Uterus (tissue), 4 donors: Measurements from ENCODE around the gene KCNC3. TPM values are rescaled to one million over a fixed set of nuclear protein-coding genes. Genes with fewer than 3 reads are reported as not detected.
"Not testable (repeated sequence)": the region's sequence is repeated elsewhere in the genome, so short reads cannot be mapped to it uniquely, and the experiment has no call there.

ENCODE experiments used
- DNase-seq, 2 donors: peaks; one replicate each; pipeline ENCODE4 v3.0.0-alpha.2; 2019 to 2020
- H3K27ac ChIP-seq, 2 donors: fragments of 200-600 bp; sonication (generic); 1 replicate in 1 of 2; 2 replicates in 1 of 2; pipeline ENCODE4 v1.5.1; 2016 to 2018
- H3K27me3 ChIP-seq, 2 donors: fragments of 200-600 bp; sonication (generic); one replicate each; pipeline ENCODE4 v1.5.1; 2018 to 2019; ENCODE audit warnings: control low read depth in 1 of 2
- H3K36me3 ChIP-seq, 2 donors: fragments of 200-600 bp; sonication (generic); one replicate each; pipeline ENCODE4 v1.5.1; 2019; ENCODE audit warnings: control low read depth in 1 of 2
- H3K4me1 ChIP-seq, 2 donors: fragments of 200-600 bp; sonication (generic); one replicate each; pipeline ENCODE4 v1.5.1; 2018 to 2019; ENCODE audit warnings: control low read depth in 1 of 2
- H3K4me3 ChIP-seq, 2 donors: fragments of 200-600 bp; sonication (generic); 1 replicate in 1 of 2; 2 replicates in 1 of 2; pipeline ENCODE4 v1.5.1; 2018 to 2019; ENCODE audit warnings: mild to moderate bottlenecking in 1 of 2
- H3K9me3 ChIP-seq, 2 donors: fragments of 200-600 bp; sonication (generic); one replicate each; pipeline ENCODE4 v1.5.1; 2019; ENCODE audit warnings: control low read depth in 1 of 2
- POLR2A ChIP-seq, 2 donors: fragments of 450-650 bp; IDR thresholded peaks; one replicate each; pipeline ENCODE4 v1.6.1; 2016; ENCODE audit warnings: antibody characterized with exemption in 2 of 2, mild to moderate bottlenecking in 1 of 2, moderate library complexity in 1 of 2
- intact Hi-C: fragments of 100-400 bp; cut with DNase I; formaldehyde crosslinking; loops from one replicate; pipeline ENCODE4 v1.15.1; 2023; ENCODE audit warnings: low total_unique reads
- total RNA-seq, 4 donors: library from RNA; depleted of rRNA in 3 of 4; stranded (reverse); fragments of >200 nt in 3 of 4; gene quantifications; one replicate each; pipeline versions ENCODE4 v1.1.0 to v1.2.4, GENCODE V29; 2014 to 2023
- TF ChIP-seq, protein P1 (sequence below), 4 experiments: fragments of 200-600 bp in 2 of 4; fragments of 450-650 bp in 2 of 4; sonication (generic) in 2 of 4; IDR thresholded peaks; one replicate each; pipeline ENCODE4 v1.5.1; 2016 to 2019; ENCODE audit warnings: antibody characterized with exemption in 4 of 4, mild to moderate bottlenecking in 2 of 4, moderate library complexity in 1 of 4
- donor health status: DM: yes; HTN: yes; CAD: no.

Gene KCNC3
- total RNA-seq, 4 donors from 2014 or later = 0.26 to 2.4 (median 0.85) TPM; not detected in 1

DNA sequence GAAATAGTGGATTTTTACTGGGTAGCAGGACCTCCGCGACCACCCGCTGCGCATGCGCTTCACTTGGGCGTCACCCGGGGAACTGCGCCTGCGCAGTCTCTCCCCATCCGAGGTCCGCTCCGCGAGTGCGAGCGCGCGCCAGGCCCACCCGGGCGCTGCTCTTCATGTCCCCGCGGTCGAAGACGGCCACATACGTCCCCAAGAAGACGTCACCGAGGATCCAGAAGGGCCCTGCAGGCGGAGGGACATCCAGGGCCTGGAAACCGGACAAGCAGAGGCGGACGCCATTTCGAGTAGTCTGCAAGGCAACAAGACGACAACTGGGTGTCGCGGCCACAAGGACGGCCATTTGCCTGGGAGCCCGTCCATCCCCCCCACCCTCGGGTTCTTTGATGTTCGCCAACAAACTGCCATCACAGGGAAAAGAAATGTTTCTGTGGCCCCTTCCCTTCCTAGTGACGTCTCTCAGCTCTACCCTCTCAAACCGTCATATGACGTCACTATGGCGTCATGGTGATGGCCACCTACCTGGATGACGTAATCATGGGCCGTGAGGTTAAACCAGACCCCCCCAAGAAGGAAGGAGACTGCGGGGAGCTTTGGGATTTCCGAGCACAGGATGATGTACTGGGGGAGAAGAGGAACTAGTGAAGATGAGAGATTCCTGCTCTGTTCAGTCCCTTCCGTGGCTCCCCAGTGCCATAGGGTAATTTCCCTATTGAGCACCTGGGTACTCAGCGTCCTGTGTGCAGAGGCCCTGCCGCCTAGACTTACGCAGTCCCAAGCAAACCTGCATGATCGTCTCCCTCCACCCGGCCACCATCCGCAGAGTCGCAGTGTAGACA, 29.5 kb upstream of the KCNC3 start:
- intact Hi-C loops = loop anchor here (10.0 kb wide), 1 partner anchor 416 kb away; the partner anchor contains the start of gene GPR32
- peak overlapping the region; percentile 38 to 45 for H3K4me3 ChIP-seq

DNA sequence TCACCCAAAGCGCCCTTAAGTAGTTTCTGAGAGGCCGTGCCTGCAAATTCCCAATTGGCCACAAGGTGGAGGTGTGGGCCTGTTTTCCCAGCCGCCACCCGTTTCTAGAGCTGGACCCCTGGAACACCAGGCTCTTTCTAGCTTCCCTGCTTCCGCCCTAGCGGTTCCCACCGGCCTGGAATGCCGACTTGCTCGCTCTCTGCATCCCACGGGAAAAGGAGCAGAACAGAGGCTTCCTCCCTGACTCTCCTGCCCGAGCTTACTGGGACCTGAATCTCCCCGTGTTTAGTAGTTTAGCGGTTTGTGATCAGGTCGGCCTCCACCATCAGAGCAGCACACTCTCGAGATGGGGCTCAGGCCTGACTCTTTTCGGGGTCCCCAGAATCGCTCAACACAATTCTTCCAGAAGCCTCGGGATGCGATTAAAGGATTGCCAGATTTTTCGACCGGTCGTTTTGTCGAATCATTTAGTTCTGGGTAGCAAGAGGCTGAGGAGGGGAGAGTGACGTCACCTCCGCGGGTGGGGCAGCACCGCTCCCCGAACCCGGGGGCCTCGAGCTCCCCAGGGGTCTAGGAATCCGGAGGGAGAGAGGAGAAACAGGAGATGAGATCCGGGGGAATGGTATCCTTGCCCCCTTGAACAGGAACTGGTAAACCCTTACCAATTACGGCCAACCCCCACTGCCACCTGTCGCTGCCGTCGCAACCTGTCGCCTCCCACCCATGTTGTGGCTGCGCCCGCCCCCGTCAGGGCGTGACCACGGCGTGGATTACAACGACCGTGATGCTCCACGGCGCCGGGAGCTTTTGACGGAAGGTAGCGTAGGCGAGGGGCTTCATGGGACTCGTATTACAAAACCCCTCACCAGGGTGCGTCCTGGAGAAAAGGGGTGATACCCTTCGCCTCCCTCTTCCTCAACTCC, 28.3 kb upstream of the KCNC3 start:
- peak; percentile 80 to 83 for DNase-seq

More for the DNA sequence above, 29.5 kb upstream of the KCNC3 start:
- Histone ChIP-seq H3K27me3 (no peaks in the 10 kb centered on the region), H3K4me1 (no peaks in the 10 kb centered on the region), H3K9me3 (no peaks in the 10 kb centered on the region), H3K27ac (peak overlapping the region; percentile 82 to 88), H3K36me3 (no peaks in the 10 kb centered on the region)
- TF ChIP-seq POLR2A (IDR thresholded peaks at IDR 0.05) = peak in 1 of 2 donors; percentile 47
- TF ChIP-seq, protein P1, sequence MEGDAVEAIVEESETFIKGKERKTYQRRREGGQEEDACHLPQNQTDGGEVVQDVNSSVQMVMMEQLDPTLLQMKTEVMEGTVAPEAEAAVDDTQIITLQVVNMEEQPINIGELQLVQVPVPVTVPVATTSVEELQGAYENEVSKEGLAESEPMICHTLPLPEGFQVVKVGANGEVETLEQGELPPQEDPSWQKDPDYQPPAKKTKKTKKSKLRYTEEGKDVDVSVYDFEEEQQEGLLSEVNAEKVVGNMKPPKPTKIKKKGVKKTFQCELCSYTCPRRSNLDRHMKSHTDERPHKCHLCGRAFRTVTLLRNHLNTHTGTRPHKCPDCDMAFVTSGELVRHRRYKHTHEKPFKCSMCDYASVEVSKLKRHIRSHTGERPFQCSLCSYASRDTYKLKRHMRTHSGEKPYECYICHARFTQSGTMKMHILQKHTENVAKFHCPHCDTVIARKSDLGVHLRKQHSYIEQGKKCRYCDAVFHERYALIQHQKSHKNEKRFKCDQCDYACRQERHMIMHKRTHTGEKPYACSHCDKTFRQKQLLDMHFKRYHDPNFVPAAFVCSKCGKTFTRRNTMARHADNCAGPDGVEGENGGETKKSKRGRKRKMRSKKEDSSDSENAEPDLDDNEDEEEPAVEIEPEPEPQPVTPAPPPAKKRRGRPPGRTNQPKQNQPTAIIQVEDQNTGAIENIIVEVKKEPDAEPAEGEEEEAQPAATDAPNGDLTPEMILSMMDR (IDR thresholded peaks at IDR 0.05) = no peak
- DNase-seq = peak; percentile 60 to 77

DNA sequence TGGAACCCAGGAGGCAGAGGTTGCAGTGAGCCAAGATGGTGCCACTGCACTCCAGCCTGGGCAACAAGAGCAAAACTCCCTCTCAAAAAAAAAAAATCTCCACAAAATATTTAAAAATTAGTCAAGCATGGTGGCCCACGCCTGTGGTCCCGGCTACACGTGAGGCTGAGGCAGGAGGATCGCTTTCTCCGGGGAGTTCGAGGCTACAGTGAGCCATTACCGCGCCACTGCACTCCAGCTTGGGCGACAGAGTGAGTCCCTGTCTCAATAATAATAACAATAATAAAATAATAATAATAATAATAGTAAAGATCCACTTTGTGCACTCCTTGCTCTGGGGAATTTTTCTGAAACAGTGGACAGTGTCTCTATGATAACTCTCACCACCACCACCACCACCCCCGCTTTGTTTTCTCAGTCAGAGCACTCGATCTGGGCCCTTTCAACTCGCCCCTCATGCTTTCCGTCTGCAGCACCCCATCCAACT, 27.6 kb upstream of the KCNC3 start:
- Histone ChIP-seq H3K9me3 (no peaks in the 10 kb centered on the region), H3K4me1 (no peaks in the 10 kb centered on the region), H3K27ac (no peak overlapping the region), H3K27me3 (no peaks in the 10 kb centered on the region), H3K4me3 (no peak overlapping the region), H3K36me3 (no peaks in the 10 kb centered on the region)
- TF ChIP-seq, protein P1 (IDR thresholded peaks at IDR 0.05) = no peak
- TF ChIP-seq POLR2A (IDR thresholded peaks at IDR 0.05) = no peak
- intact Hi-C loops = loop anchor here (10.0 kb wide), 1 partner anchor 418 kb away; the partner anchor contains the start of gene GPR32
- DNase-seq = no peak

More for the DNA sequence above, 28.3 kb upstream of the KCNC3 start:
- Histone ChIP-seq H3K4me1 (no peaks in the 10 kb centered on the region), H3K27ac (peak overlapping the region; percentile 82 to 88), H3K27me3 (no peaks in the 10 kb centered on the region), H3K9me3 (no peaks in the 10 kb centered on the region), H3K4me3 (peak overlapping the region; percentile 38 to 45), H3K36me3 (no peaks in the 10 kb centered on the region)
- TF ChIP-seq, protein P1 (IDR thresholded peaks at IDR 0.05) = peak; percentile 86 to 92 (median 88)
- TF ChIP-seq POLR2A (IDR thresholded peaks at IDR 0.05) = peak in 1 of 2 donors; percentile 23
- intact Hi-C loops = loop anchor here (10.0 kb wide), 1 partner anchor 417 kb away; the partner anchor contains the start of gene GPR32

DNA sequence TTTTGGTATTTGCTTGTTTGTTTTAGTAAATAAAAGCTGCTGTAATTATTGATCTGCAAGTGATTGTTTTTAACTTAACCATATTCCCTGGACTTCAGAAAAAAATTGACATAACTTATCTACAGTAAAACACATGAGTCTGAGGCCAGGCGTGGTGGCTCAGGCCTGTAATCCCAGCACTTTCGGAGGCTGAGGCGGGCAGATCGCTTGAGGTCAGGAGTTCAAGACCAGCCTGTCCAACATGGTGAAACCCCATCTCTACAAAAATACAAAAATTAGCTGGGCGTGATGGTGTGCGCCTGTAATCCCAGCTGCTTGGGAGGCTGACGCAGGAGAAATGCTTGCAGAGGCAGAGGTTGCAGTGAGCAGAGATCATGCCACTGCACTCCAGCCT, 24.3 kb upstream of the KCNC3 start:
- DNase-seq, H3K27me3 ChIP-seq: not testable (repeated sequence)
- intact Hi-C loops = loop anchor here (10.0 kb wide), 1 partner anchor 421 kb away; the partner anchor contains the start of gene GPR32

DNA sequence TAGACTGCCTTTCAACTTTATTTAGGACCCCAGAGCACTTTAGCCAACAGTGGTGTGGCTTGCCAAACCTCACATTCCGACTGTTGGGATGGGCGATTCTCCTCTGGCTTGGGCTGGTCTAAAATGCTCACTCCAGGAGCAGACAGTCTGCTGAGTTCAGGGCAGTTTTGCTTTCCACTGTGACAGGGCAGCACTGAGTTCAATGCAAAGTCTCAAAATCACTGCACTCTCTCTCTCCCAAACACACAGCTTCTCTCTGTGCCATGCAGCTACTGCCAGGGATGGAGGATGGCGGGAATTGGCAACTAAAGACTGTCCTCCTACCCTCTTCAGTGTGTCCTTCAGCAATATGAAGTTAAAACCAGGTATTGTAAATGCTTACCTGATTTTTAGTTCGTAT, 23.1 kb upstream of the KCNC3 start:
- no peaks in the 10 kb centered on the region for H3K9me3 ChIP-seq
- H3K4me3 ChIP-seq = no peak overlapping the region
- H3K27me3 ChIP-seq = no peaks in the 10 kb centered on the region
- no peak overlapping the region for H3K27ac ChIP-seq
- H3K4me1 ChIP-seq = no peaks in the 10 kb centered on the region
- no peaks in the 10 kb centered on the region for H3K36me3 ChIP-seq
- TF ChIP-seq, protein P1 (IDR thresholded peaks at IDR 0.05) = no peak
- no peak for TF ChIP-seq POLR2A (IDR thresholded peaks at IDR 0.05)
- intact Hi-C loops = loop anchor here (10.0 kb wide), 1 partner anchor 423 kb away; the partner anchor contains the start of gene GPR32
- no peak for DNase-seq

More for the DNA sequence above, 24.3 kb upstream of the KCNC3 start:
- H3K4me3 ChIP-seq, H3K4me1 ChIP-seq, H3K36me3 ChIP-seq, H3K27ac ChIP-seq, H3K9me3 ChIP-seq: not testable (repeated sequence)
